H1 (cell line): ENCODE data around the gene TFAP2E. TPM values are rescaled to one million over a fixed set of nuclear protein-coding genes. Genes with fewer than 3 reads are reported as not detected.

Source experiments
- polyA plus RNA-seq, 7 experiments: library from polyadenylated mRNA; depleted of rRNA in 3 of 7; stranded (reverse) in 5 of 7; unstranded in 2 of 7; fragments of >200 nt in 5 of 7; fragments of 200-250 nt in 2 of 7; gene quantifications; 1 replicate in 5 of 7; 2 replicates in 1 of 7; 4 replicates in 1 of 7; pipeline versions ENCODE4 v1.2.1 to v1.2.3, GENCODE V29; 2011 to 2013; ENCODE audit warnings: missing spikeins in 2 of 7, mixed read lengths in 2 of 7
- total RNA-seq: library from RNA; stranded (reverse); fragmentation: NEBNext Ultra II Directional; extraction: Animal tissue kit (Norgen Biotek cat#: 25700); gene quantifications from 2 replicates; pipeline ENCODE4 v1.2.1, GENCODE V29; 2021
- TF ChIP-seq, protein P1 (sequence below): IDR thresholded peaks from 2 replicates; pipeline ENCODE4 v1.6.1; 2012; ENCODE audit warnings: low read length, inconsistent platforms

Gene TFAP2E
- total and polyA plus RNA-seq, 2 of the 8 experiments (the other 6 are each of a cell fraction or from before 2014, with no cell fraction given): 0.24 to 0.50 TPM

DNA sequence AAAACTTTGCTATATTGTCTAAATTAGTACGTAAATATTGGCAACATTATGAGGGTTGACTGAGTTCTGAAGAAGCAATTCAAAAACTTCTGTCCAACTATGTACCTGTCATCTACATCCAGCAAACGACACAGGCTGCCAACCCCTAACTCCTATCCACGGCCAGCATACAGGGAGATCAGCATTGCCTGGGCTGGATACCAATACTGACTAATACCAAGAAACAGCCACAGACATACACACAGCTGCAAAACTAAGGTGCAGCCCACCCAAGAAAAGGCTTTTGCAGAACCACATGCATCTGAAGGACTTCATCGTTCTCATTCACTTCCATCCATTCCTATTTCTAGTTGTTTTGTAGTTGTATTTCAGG lies 17.9 kb upstream of the TFAP2E start (continued):
- TF ChIP-seq, protein P1, sequence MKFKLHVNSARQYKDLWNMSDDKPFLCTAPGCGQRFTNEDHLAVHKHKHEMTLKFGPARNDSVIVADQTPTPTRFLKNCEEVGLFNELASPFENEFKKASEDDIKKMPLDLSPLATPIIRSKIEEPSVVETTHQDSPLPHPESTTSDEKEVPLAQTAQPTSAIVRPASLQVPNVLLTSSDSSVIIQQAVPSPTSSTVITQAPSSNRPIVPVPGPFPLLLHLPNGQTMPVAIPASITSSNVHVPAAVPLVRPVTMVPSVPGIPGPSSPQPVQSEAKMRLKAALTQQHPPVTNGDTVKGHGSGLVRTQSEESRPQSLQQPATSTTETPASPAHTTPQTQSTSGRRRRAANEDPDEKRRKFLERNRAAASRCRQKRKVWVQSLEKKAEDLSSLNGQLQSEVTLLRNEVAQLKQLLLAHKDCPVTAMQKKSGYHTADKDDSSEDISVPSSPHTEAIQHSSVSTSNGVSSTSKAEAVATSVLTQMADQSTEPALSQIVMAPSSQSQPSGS: no peak; the same call in 1 of the 2 replicates
